CD4-positive, alpha-beta memory T cell (primary cell): ENCODE measurements around the gene PACRG. TPM values are rescaled to one million over a fixed set of nuclear protein-coding genes. Genes with fewer than 3 reads are reported as not detected.

Source experiments
- CTCF ChIA-PET: fragments of 350-600 bp; sonication (Branson Sonifier 250); formaldehyde crosslinking; loops from one replicate; lab custom pipeline; 2021; ENCODE audit warnings: inconsistent platforms; ENCODE audit not compliant: partially characterized antibody; lab: Charles Lee
- POLR2A ChIA-PET: fragments of 350-600 bp; sonication (Branson Sonifier 250); formaldehyde crosslinking; loops from one replicate; lab custom pipeline; 2021; ENCODE audit not compliant: partially characterized antibody; lab: Charles Lee
- DNase-seq, 5 donors: peaks; one replicate each; pipeline versions ENCODE4 v3.0.0 to v3.0.0-alpha.2; 2020 to 2022; ENCODE audit warnings: mixed read lengths in 1 of 5
- H3K27ac ChIP-seq: one replicate; pipeline ENCODE4 v1.7.0; 2013; ENCODE audit warnings: low read depth, low read length
- H3K27me3 ChIP-seq: 2 replicates; pipeline ENCODE4 v1.7.0; 2013; ENCODE audit warnings: mild to moderate bottlenecking, low read length, moderate library complexity; ENCODE audit not compliant: insufficient read depth
- H3K36me3 ChIP-seq: 2 replicates; pipeline ENCODE4 v1.7.0; 2013; ENCODE audit warnings: mild to moderate bottlenecking, low read length, moderate library complexity; ENCODE audit not compliant: insufficient read depth
- H3K4me1 ChIP-seq: 2 replicates; pipeline ENCODE4 v1.7.0; 2013; ENCODE audit warnings: mild to moderate bottlenecking, low read length, moderate library complexity; ENCODE audit not compliant: insufficient read depth
- H3K4me3 ChIP-seq, 2 donors: one replicate each; pipeline ENCODE4 v1.7.0; 2013; ENCODE audit warnings: low read length in 2 of 2, mild to moderate bottlenecking in 1 of 2
- H3K9me3 ChIP-seq, 2 donors: one replicate each; pipeline ENCODE4 v1.7.0; 2013; ENCODE audit warnings: low read length in 2 of 2, control low read depth in 1 of 2; ENCODE audit not compliant: control insufficient read depth in 1 of 2
- H3K27ac Mint-ChIP-seq, 7 donors: one replicate each; pipeline ENCODE4 v1.8.0; 2020 to 2021; ENCODE audit warnings: mixed read lengths in 7 of 7, mild to moderate bottlenecking in 6 of 7, inconsistent platforms in 3 of 7, moderate library complexity in 3 of 7
- H3K27me3 Mint-ChIP-seq, 2 donors: one replicate each; pipeline ENCODE4 v1.8.0; 2020 to 2021; ENCODE audit warnings: mixed read lengths in 2 of 2
- H3K36me3 Mint-ChIP-seq, 2 donors: one replicate each; pipeline ENCODE4 v1.8.0; 2020 to 2021; ENCODE audit warnings: mixed read lengths in 2 of 2, inconsistent platforms in 1 of 2, mild to moderate bottlenecking in 1 of 2
- H3K4me1 Mint-ChIP-seq, 4 donors: one replicate each; pipeline ENCODE4 v1.8.0; 2020 to 2021; ENCODE audit warnings: mixed read lengths in 4 of 4, mild to moderate bottlenecking in 1 of 4
- H3K4me3 Mint-ChIP-seq, 8 donors: one replicate each; pipeline ENCODE4 v1.8.0; 2020 to 2021; ENCODE audit warnings: mixed read lengths in 8 of 8, mild to moderate bottlenecking in 7 of 8, moderate library complexity in 6 of 8, inconsistent platforms in 3 of 8
- H3K9me3 Mint-ChIP-seq, 8 donors: one replicate each; pipeline ENCODE4 v1.8.0; 2020 to 2021; ENCODE audit warnings: mixed read lengths in 8 of 8, mild to moderate bottlenecking in 5 of 8, inconsistent platforms in 3 of 8, moderate library complexity in 1 of 8
- intact Hi-C: fragments of 100-400 bp; cut with micrococcal nuclease; formaldehyde crosslinking; loops from one replicate; pipeline ENCODE4 v1.15.1; 2023
- polyA plus RNA-seq, 2 donors: library from polyadenylated mRNA; unstranded; fragments of 300-500 nt; fragmentation: Illumina TruSeq; gene quantifications; one replicate each; pipeline ENCODE4 v1.2.3, GENCODE V29; 2021
- total RNA-seq, 2 experiments: library from RNA; stranded (reverse); gene quantifications; one replicate each; pipeline ENCODE4 v1.2.3, GENCODE V29; 2021

PACRG gene
- total and polyA plus RNA-seq, 4 experiments from 2014 or later, result 0.21 to 1.5 (median 0.81) TPM; not detected in 1

DNA sequence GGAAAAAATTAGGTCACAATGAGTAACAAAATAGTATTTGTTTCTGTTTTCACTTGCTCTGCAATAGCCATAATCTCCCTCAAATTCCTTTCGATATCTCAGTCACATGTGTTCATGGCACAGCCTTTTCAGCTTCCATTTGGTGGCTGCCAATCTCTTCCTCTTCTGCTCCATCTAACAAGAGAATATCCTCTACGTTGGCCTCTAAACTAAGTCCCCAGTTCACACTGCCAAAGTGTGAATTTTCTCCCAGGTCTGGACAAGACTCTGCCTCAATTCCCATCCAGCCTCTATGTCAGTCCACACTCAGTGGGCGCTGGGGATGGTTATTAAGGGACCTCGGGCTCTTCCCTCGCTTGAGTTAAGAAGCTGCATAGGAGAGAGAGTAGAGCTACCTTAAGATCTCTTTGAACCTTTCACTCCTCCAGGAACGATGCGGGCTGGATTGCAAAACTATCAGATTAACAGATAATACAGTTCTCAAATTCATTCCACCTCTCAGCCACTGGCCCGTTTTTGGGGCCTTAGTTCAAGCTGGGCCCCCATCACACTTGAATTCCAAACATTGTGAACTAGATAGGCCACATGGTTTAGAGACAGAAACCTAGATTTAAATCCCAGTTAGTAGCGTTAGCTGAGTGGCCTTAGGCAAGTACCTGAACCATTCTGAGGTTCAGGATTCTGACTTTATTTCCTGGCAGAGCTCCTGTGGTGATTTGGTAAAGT is 436.6 kb downstream of the PACRG start:
- no peak for DNase-seq
- Histone ChIP-seq H3K4me1 (no peaks in the 10 kb centered on the region), H3K27ac (no peak overlapping the region), H3K9me3 (no peaks in the 10 kb centered on the region), H3K36me3 (no peaks in the 10 kb centered on the region), H3K4me3 (no peak overlapping the region), H3K27me3 (no peaks in the 10 kb centered on the region)
- CTCF ChIA-PET, result no interaction called here
- Mint-ChIP-seq H3K36me3 (no peaks in the 10 kb centered on the region), H3K4me1 (no peaks in the 10 kb centered on the region), H3K4me3 (no peak overlapping the region), H3K27me3 (peaks cover 3 to 4% of the 10 kb centered on the region in 2 donors), H3K9me3 (peaks cover 0 to 2% (median 0%) of the 10 kb centered on the region in 8 donors), H3K27ac (no peak overlapping the region)
- POLR2A ChIA-PET, result no interaction called here
- intact Hi-C loops, result no loop called here

DNA sequence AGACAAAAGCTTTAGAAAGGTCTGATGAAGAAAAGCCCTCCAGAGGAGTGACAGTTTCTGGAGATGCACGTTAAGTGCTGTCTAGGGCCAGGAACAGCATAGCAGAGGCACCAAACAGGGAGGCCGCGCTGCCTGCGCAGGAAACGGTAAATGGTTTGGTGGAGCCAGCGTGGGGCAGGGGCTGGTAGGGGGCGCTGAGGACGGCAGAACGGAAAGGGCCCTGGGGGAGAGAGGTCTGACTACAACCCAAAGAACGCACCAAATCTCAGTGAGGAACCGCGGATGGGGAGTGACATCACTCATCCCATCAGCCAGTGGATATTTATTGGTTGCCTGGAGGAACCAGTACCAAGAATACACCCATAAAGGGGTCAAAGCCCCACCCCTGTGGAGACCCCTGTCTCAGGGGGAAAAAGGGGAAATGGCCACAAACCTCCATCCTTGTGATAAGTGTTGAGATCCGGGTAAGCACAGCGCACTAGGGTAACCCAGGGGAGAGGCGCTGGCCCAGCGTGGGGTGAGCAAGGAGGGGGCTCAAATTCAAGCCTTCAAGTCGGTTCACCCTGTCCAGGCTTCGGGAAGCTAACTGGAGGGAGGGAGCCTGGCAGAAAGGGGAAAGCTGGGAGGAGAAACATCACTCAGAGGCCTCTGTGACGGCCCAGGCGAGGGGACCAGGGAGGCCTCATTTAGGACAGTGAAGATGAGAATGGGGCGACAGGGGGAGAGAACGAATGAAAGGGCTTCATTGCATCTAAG is 437.6 kb downstream of the PACRG start:
- Mint-ChIP-seq H3K36me3 (no peaks in the 10 kb centered on the region), H3K4me3 (no peak overlapping the region), H3K9me3 (peaks cover 0 to 2% (median 0%) of the 10 kb centered on the region in 8 donors), H3K27ac (no peak overlapping the region), H3K27me3 (peaks cover 2 to 3% of the 10 kb centered on the region in 2 donors), H3K4me1 (no peaks in the 10 kb centered on the region)
- Histone ChIP-seq H3K4me3 (no peak overlapping the region), H3K36me3 (no peaks in the 10 kb centered on the region), H3K9me3 (no peaks in the 10 kb centered on the region), H3K27ac (no peak overlapping the region), H3K27me3 (no peaks in the 10 kb centered on the region), H3K4me1 (no peaks in the 10 kb centered on the region)
- intact Hi-C loops, result no loop called here
- DNase-seq, result no peak
- CTCF ChIA-PET, result no interaction called here
- POLR2A ChIA-PET, result no interaction called here

DNA sequence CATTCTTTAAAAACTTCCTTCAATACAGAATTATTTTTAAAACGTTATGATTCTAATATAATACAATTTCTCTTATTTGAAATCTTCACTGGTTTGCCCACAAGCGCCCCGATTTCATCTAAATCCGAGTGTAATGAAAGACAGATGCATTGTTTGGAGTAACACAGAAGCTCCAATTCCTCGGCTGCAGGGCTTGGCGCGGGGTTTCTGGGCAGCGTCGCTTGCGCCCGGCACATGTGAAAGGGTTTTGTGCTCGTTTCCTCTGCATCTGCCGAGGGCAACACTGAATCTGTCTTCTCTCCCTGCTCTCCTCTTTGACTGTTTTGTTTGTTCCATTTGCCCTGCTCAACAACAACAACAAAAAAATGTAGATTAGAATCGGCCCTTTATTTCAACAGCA is 438.1 kb downstream of the PACRG start:
- Histone ChIP-seq H3K4me3 (no peak overlapping the region), H3K27me3 (no peaks in the 10 kb centered on the region), H3K4me1 (no peaks in the 10 kb centered on the region), H3K9me3 (no peaks in the 10 kb centered on the region), H3K27ac (no peak overlapping the region), H3K36me3 (no peaks in the 10 kb centered on the region)
- no peak for DNase-seq
- peaks cover 2 to 3% of the 10 kb centered on the region in 2 donors for H3K27me3 Mint-ChIP-seq
- ChIA-PET CTCF (no interaction called here), POLR2A (no interaction called here)
- no peak overlapping the region for H3K27ac Mint-ChIP-seq
- H3K9me3 Mint-ChIP-seq, result peaks cover 0 to 2% (median 0%) of the 10 kb centered on the region in 8 donors
- H3K36me3 Mint-ChIP-seq, result no peaks in the 10 kb centered on the region
- intact Hi-C loops, result no loop called here
- no peak overlapping the region for H3K4me3 Mint-ChIP-seq
- peaks cover 0 to 2% (median 0%) of the 10 kb centered on the region in 4 donors for H3K4me1 Mint-ChIP-seq

DNA sequence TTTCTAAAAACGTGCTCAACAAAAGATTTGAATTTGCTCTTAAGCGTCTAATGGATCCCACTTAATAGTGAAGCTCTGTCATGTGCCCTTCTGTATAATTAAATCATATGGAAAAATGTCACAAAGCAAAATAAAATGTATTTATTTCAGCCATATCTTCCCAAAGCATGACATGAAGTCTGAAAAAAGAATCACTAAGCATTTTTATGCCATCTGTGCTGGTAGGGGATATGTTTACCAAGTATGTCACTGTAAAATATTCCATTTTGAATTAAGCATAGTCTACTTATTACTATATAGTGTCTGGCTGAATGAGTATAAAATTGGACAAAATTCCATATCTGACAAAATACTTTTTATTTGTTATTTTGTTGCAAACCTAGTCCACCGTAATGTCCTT is 438.7 kb downstream of the PACRG start:
- intact Hi-C loops, result no loop called here
- no peaks in the 10 kb centered on the region for H3K36me3 ChIP-seq
- peaks cover 0 to 2% (median 0%) of the 10 kb centered on the region in 4 donors for H3K4me1 Mint-ChIP-seq
- POLR2A ChIA-PET, result no interaction called here
- no peaks in the 10 kb centered on the region for H3K9me3 ChIP-seq
- H3K4me3 ChIP-seq, result no peak overlapping the region
- H3K9me3 Mint-ChIP-seq, result peaks cover 0 to 2% (median 0%) of the 10 kb centered on the region in 8 donors
- no peaks in the 10 kb centered on the region for H3K27me3 ChIP-seq
- peaks cover 0 to 3% of the 10 kb centered on the region in 2 donors for H3K27me3 Mint-ChIP-seq
- no peaks in the 10 kb centered on the region for H3K4me1 ChIP-seq
- H3K27ac Mint-ChIP-seq, result no peak overlapping the region
- H3K27ac ChIP-seq, result no peak overlapping the region
- H3K4me3 Mint-ChIP-seq, result no peak overlapping the region
- no peak for DNase-seq
- CTCF ChIA-PET, result no interaction called here
- H3K36me3 Mint-ChIP-seq, result no peaks in the 10 kb centered on the region

DNA sequence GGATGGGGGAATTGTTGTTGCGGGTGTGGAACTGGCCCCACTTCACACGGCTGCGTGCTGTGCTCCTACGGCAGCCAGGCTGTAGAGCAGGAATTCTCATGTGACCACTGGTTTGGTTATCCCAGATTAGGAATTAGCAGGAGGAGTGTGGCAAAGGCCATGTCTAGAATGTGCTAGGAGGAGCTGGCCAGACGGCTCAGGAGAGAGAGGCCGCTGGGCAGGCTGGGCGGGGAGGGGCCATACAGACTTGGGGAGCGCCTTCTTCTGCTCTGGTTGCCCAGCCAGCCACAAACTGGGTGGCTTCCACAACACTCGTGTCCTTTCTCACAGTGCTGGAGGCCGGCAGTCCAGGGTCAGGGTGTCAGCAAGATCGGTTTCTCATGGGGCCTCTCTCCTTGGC is 441.7 kb downstream of the PACRG start:
- H3K4me1 Mint-ChIP-seq, result peaks cover 0 to 2% (median 0%) of the 10 kb centered on the region in 4 donors
- Histone ChIP-seq H3K27ac (no peak overlapping the region), H3K27me3 (no peaks in the 10 kb centered on the region), H3K9me3 (no peaks in the 10 kb centered on the region), H3K4me3 (no peak overlapping the region), H3K4me1 (no peaks in the 10 kb centered on the region), H3K36me3 (no peaks in the 10 kb centered on the region)
- H3K9me3 Mint-ChIP-seq, result peaks cover 0 to 2% (median 0%) of the 10 kb centered on the region in 8 donors
- intact Hi-C loops, result no loop called here
- no peaks in the 10 kb centered on the region for H3K36me3 Mint-ChIP-seq
- peaks cover 0 to 3% of the 10 kb centered on the region in 2 donors for H3K27me3 Mint-ChIP-seq
- no peak for DNase-seq
- H3K27ac Mint-ChIP-seq, result no peak overlapping the region
- ChIA-PET POLR2A (no interaction called here), CTCF (interaction anchor here (1.2 to 4.7 kb wide), 6 partner anchors 10 to 386 kb away, joined by 3 to 23 read pairs (median 6); no protein-coding TSS in a partner anchor)
- H3K4me3 Mint-ChIP-seq, result no peak overlapping the region

DNA sequence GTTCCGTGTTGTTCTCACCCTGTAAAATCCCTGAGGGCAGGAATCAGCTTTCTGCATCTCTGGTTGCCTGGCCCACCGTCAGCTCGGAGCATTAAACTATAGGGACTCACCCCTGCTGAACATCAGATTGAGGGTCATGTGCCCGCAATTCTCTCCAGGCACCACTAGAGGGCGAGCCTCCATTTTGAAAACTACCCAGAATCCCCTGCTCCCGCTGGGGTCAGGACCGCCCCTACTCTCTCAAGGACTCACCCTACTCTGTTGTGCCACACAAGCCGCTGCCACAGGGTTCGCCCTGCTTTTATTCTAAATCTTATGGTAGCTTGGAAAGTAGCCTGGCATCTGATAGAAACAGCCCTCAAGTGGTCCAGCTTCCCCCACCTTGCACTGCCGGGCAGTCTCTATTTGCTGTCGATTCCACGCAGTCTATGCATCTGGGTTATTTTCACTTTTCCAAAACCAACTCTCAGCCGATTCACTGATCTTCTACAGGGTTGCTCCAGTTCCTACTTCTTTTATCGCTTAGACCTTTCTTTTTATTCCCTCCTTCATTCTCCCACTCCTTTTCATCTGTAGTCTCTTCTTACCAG is 442.6 kb downstream of the PACRG start:
- H3K4me1 ChIP-seq, result no peaks in the 10 kb centered on the region
- no peak overlapping the region for H3K27ac ChIP-seq
- POLR2A ChIA-PET, result no interaction called here
- intact Hi-C loops, result loop anchor here (5.0 kb wide), 2 partner anchors 242 to 1757 kb away; partner anchors contain the start of gene QKI
- DNase-seq, result peak in 3 of 5 donors; percentile 6 to 16 (median 13)
- no peak overlapping the region for H3K4me3 ChIP-seq
- no peaks in the 10 kb centered on the region for H3K36me3 ChIP-seq
- Mint-ChIP-seq H3K9me3 (no peaks in the 10 kb centered on the region), H3K36me3 (no peaks in the 10 kb centered on the region), H3K27ac (peak overlapping the region in 1 of 7 donors; percentile 4), H3K4me3 (no peak overlapping the region), H3K4me1 (peaks cover 0 to 2% (median 0%) of the 10 kb centered on the region in 4 donors), H3K27me3 (peaks cover 3 to 7% of the 10 kb centered on the region in 2 donors)
- H3K9me3 ChIP-seq, result no peaks in the 10 kb centered on the region
- CTCF ChIA-PET, result interaction anchor here (0.6 to 4.7 kb wide), 12 partner anchors 9 to 1019 kb away, joined by 3 to 23 read pairs (median 4); no protein-coding TSS in a partner anchor
- H3K27me3 ChIP-seq, result no peaks in the 10 kb centered on the region

DNA sequence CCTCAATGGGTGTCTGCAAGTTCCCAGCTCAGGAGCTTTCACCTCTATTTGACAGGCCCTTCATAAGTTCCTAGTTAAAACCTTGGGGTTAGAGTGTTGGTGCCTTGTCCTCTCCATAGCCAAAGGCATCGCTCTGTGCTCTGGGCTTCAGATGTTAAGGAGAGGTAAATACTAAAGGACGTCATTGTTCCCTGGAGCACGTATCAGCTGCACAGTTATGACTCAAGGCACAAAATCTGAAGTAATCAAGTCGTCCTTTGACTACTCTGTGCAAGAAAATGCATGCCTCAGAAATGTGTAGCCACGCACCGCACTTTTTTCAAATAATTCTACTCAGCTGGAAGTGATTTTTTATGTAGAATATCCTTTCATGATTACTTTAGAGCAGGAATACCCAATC is 446.0 kb downstream of the PACRG start:
- Mint-ChIP-seq H3K36me3 (no peaks in the 10 kb centered on the region), H3K27me3 (peaks cover 7 to 17% of the 10 kb centered on the region in 2 donors), H3K4me3 (no peak overlapping the region), H3K9me3 (no peaks in the 10 kb centered on the region), H3K4me1 (peaks cover 0 to 2% (median 0%) of the 10 kb centered on the region in 4 donors), H3K27ac (no peak overlapping the region)
- POLR2A ChIA-PET, result no interaction called here
- H3K4me1 ChIP-seq, result no peaks in the 10 kb centered on the region
- intact Hi-C loops, result loop anchor here (5.0 kb wide), 2 partner anchors 239 to 1754 kb away; partner anchors contain the start of gene QKI
- CTCF ChIA-PET, result interaction anchor here (1.4 kb wide), 2 partner anchors 11 to 17 kb away, joined by 3 to 5 read pairs; no protein-coding TSS in a partner anchor
- H3K4me3 ChIP-seq, result no peak overlapping the region
- H3K9me3 ChIP-seq, result no peaks in the 10 kb centered on the region
- no peak for DNase-seq
- no peak overlapping the region for H3K27ac ChIP-seq
- no peaks in the 10 kb centered on the region for H3K27me3 ChIP-seq
- H3K36me3 ChIP-seq, result no peaks in the 10 kb centered on the region
